Keratinocyte (primary cell): ENCODE results near the gene CCDC146. TPM values are rescaled to one million over a fixed set of nuclear protein-coding genes. Genes with fewer than 3 reads are reported as not detected.

Experiments used
- DNase-seq: peaks from one replicate; pipeline ENCODE4 v3.0.0-alpha.2; 2011; ENCODE audit warnings: low read depth, missing footprints, low spot score
- FAIRE-seq: peaks from 2 replicates; lab custom pipeline; 2011; peaks lifted over from hg19 to GRCh38; lab: Jason Lieb, UNC
- H2AFZ ChIP-seq: 2 replicates; pipeline ENCODE4 v1.6.0; 2012; ENCODE audit warnings: low read length, control low read depth, inconsistent platforms; ENCODE audit not compliant: control insufficient read depth
- H3K27ac ChIP-seq: 2 replicates; pipeline ENCODE4 v1.5.1; 2011; ENCODE audit warnings: low read length; ENCODE audit not compliant: control insufficient read depth, insufficient read depth
- H3K27me3 ChIP-seq: 3 replicates; pipeline ENCODE4 v1.6.0; 2011; ENCODE audit warnings: low read length; ENCODE audit not compliant: control insufficient read depth, insufficient read depth; ENCODE audit errors: extremely low read depth
- H3K36me3 ChIP-seq, 2 experiments: 2 replicates in 1 of 2; 3 replicates in 1 of 2; pipeline ENCODE4 v1.5.1; 2011; ENCODE audit warnings: low read length in 2 of 2, mild to moderate bottlenecking in 1 of 2; ENCODE audit not compliant: control insufficient read depth in 2 of 2, insufficient read depth in 2 of 2; ENCODE audit errors: extremely low read depth in 1 of 2
- H3K4me1 ChIP-seq: 3 replicates; pipeline ENCODE4 v1.5.1; 2011; ENCODE audit warnings: low read length; ENCODE audit not compliant: control insufficient read depth, insufficient read depth; ENCODE audit errors: extremely low read depth
- H3K4me2 ChIP-seq: 3 replicates; pipeline ENCODE4 v1.6.0; 2011; ENCODE audit warnings: low read depth, low read length; ENCODE audit not compliant: control insufficient read depth, insufficient read depth; ENCODE audit errors: extremely low read depth
- H3K4me3 ChIP-seq, 3 experiments: fragments of 200-600 bp in 1 of 3; sonication (generic) in 1 of 3; 2 replicates in 2 of 3; 3 replicates in 1 of 3; pipeline ENCODE4 v1.5.1; 2011 to 2016; ENCODE audit warnings: low read length in 3 of 3, mild to moderate bottlenecking in 3 of 3, control low read depth in 2 of 3, inconsistent platforms in 1 of 3, low read depth in 1 of 3, mixed read lengths in 1 of 3, mixed run types in 1 of 3, moderate library complexity in 1 of 3; ENCODE audit not compliant: control insufficient read depth in 2 of 3, insufficient read depth in 2 of 3; ENCODE audit errors: extremely low read depth in 1 of 3
- H3K79me2 ChIP-seq: 2 replicates; pipeline ENCODE4 v1.6.0; 2012; ENCODE audit warnings: low read length; ENCODE audit not compliant: control insufficient read depth, insufficient read depth
- H3K9ac ChIP-seq: 3 replicates; pipeline ENCODE4 v1.6.0; 2011; ENCODE audit warnings: low read length; ENCODE audit not compliant: control insufficient read depth, insufficient read depth; ENCODE audit errors: extremely low read depth
- H3K9me1 ChIP-seq: 3 replicates; pipeline ENCODE4 v1.6.0; 2011; ENCODE audit warnings: low read length; ENCODE audit not compliant: control insufficient read depth, insufficient read depth; ENCODE audit errors: extremely low read depth
- H3K9me3 ChIP-seq: 2 replicates; pipeline ENCODE4 v1.5.1; 2012; ENCODE audit warnings: low read depth, low read length; ENCODE audit not compliant: control insufficient read depth
- H4K20me1 ChIP-seq: 3 replicates; pipeline ENCODE4 v1.6.0; 2011; ENCODE audit warnings: low read length; ENCODE audit not compliant: control insufficient read depth, insufficient read depth; ENCODE audit errors: extremely low read depth
- EZH2 ChIP-seq: IDR thresholded peaks from one replicate; pipeline ENCODE4 v1.6.1; 2012; ENCODE audit warnings: inconsistent platforms, mild to moderate bottlenecking, low read length, moderate library complexity
- dilution Hi-C: fragments of 300-500 bp; cut with MboI; formaldehyde crosslinking; loops from one replicate; pipeline ENCODE4 v1.7.0; 2020; ENCODE audit warnings: low sequenced_read_pairs; ENCODE audit not compliant: extremely low pct_ligation_motif_present
- polyA plus RNA-seq, 5 experiments: library from polyadenylated mRNA; depleted of rRNA in 3 of 5; stranded (reverse) in 3 of 5; stranded (forward) in 1 of 5; unstranded in 1 of 5; fragments of >200 nt; gene quantifications; 1 replicate in 1 of 5; 2 replicates in 3 of 5; 3 replicates in 1 of 5; pipeline versions ENCODE4 v1.2.1 to v1.2.3, GENCODE V29; 2011 to 2012; ENCODE audit warnings: missing spikeins in 2 of 5, low read depth in 1 of 5, low replicate concordance in 1 of 5
- TF ChIP-seq, protein P1 (sequence below), 3 experiments: IDR thresholded peaks in 1 of 3; conservative IDR thresholded peaks in 1 of 3; optimal IDR thresholded peaks in 1 of 3; 2 replicates in 2 of 3; 3 replicates in 1 of 3; pipeline versions ENCODE3 to v1.5.1; 2011; ENCODE audit warnings: low read length in 3 of 3, mild to moderate bottlenecking in 3 of 3, moderate library complexity in 2 of 3, control low read depth in 1 of 3, inconsistent platforms in 1 of 3; ENCODE audit not compliant: insufficient read depth in 2 of 3; ENCODE audit errors: extremely low read depth in 1 of 3

The CCDC146 gene
- polyA plus RNA-seq, 1 donor (not counting 4 experiments of a cell fraction or from before 2014, with no cell fraction given), result 5.7 TPM

DNA sequence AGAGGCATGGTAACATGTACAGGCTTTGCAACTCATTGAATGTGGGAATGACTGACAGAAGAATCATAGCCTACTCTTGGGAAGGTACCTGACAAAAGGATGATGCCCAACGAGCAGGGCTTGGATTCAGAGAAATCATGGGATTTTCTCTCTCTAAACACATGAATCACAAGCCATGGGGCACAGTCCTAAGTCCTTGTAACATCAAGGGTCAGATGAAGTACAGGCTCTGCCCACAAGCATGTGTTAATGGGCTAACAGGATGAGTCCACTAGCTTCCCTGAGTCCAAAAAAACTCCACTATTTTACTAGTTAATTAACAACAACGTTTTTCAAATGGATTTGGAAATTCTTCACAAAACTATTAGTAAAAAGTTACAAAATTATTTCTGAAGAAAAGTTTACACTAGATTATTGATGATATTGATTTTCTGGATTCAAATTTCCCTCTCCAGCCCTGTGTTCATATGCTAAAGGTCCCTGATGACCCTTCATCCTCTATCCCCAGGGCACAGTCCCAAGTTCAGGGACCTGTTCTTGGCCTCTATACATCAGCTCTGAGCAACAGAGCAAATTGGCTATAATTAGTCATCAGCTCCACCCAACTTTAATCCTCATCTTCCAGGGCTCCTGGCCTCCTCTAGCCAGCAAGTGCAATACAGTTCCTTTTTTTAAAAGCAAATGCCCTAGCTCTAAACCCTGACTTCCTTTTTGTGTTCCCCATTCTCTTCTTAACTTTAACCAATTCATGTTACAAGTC lies 194.0 kb downstream of the CCDC146 start:
- no peak overlapping the region for H2AFZ ChIP-seq
- H3K27ac ChIP-seq, result no peak overlapping the region
- no peak overlapping the region for H3K9ac ChIP-seq
- H3K4me3 ChIP-seq, result no peak overlapping the region
- H3K9me1 ChIP-seq, result no peaks in the 10 kb centered on the region
- H4K20me1 ChIP-seq, result no peaks in the 10 kb centered on the region
- H3K4me2 ChIP-seq, result no peak overlapping the region
- H3K79me2 ChIP-seq, result no peaks in the 10 kb centered on the region
- dilution Hi-C loops, result no loop called here
- no peaks in the 10 kb centered on the region for H3K9me3 ChIP-seq
- TF ChIP-seq EZH2, result no peak
- TF ChIP-seq, protein P1, sequence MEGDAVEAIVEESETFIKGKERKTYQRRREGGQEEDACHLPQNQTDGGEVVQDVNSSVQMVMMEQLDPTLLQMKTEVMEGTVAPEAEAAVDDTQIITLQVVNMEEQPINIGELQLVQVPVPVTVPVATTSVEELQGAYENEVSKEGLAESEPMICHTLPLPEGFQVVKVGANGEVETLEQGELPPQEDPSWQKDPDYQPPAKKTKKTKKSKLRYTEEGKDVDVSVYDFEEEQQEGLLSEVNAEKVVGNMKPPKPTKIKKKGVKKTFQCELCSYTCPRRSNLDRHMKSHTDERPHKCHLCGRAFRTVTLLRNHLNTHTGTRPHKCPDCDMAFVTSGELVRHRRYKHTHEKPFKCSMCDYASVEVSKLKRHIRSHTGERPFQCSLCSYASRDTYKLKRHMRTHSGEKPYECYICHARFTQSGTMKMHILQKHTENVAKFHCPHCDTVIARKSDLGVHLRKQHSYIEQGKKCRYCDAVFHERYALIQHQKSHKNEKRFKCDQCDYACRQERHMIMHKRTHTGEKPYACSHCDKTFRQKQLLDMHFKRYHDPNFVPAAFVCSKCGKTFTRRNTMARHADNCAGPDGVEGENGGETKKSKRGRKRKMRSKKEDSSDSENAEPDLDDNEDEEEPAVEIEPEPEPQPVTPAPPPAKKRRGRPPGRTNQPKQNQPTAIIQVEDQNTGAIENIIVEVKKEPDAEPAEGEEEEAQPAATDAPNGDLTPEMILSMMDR (optimal IDR thresholded peaks at IDR 0.05 in 1 of 3, IDR thresholded peaks at IDR 0.05 in 1 of 3, conservative IDR thresholded peaks at IDR 0.05 in 1 of 3; ENCODE audit: extremely low read depth in 1 of 3, insufficient read depth in 2 of 3, low read length in 3 of 3), result no peak
- FAIRE-seq (no peak), DNase-seq (no peak)
- no peaks in the 10 kb centered on the region for H3K36me3 ChIP-seq
- H3K27me3 ChIP-seq, result no peaks in the 10 kb centered on the region
- no peaks in the 10 kb centered on the region for H3K4me1 ChIP-seq

DNA sequence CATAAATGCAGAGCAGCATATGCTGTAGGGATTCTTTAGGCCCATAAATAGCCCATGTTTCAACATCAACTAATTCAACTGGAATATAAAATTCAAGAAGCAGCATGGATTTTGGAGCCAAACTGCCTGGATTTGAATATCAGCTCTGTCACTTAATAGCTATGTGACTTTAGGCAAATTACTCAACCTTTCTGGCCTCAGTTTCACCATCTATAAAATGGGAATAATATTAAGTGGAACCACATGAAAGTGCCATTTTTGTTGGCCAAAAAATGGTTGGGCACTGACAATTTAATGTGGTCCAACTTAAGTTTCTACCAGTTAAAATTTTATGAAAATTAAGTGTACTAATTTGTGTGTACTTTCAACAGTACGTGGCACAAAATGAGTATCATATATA lies 195.6 kb downstream of the CCDC146 start:
- Histone ChIP-seq H2AFZ (no peak overlapping the region), H3K4me2 (no peak overlapping the region), H3K4me1 (no peaks in the 10 kb centered on the region), H3K9me3 (no peaks in the 10 kb centered on the region), H3K79me2 (no peaks in the 10 kb centered on the region), H3K36me3 (no peaks in the 10 kb centered on the region), H3K9ac (no peak overlapping the region), H3K9me1 (no peaks in the 10 kb centered on the region), H3K4me3 (no peak overlapping the region), H3K27me3 (no peaks in the 10 kb centered on the region), H3K27ac (no peak overlapping the region), H4K20me1 (no peaks in the 10 kb centered on the region)
- DNase-seq (no peak), FAIRE-seq (no peak)
- TF ChIP-seq, protein P1 (optimal IDR thresholded peaks at IDR 0.05 in 1 of 3, IDR thresholded peaks at IDR 0.05 in 1 of 3, conservative IDR thresholded peaks at IDR 0.05 in 1 of 3; ENCODE audit: extremely low read depth in 1 of 3, insufficient read depth in 2 of 3, low read length in 3 of 3), result no peak
- TF ChIP-seq EZH2, result no peak
- dilution Hi-C loops, result no loop called here
